Left lung (tissue), 14 donors: ENCODE results near the gene NCOA1. TPM values are rescaled to one million over a fixed set of nuclear protein-coding genes. Genes with fewer than 3 reads are reported as not detected.

Source experiments
- ATAC-seq: fragments of 200-7000 bp; cut with Tn5 transposase; one replicate; pipeline ENCODE4 v1.9.1; 2020; ENCODE audit warnings: moderate library complexity
- DNase-seq, 4 donors: peaks; one replicate each; pipeline ENCODE4 v3.0.0-alpha.2; 2013 to 2020
- H3K27ac ChIP-seq, 2 donors: fragments of 200-600 bp; sonication (generic) in 1 of 2; one replicate each; pipeline versions ENCODE4 v1.5.0 to v1.8.0; 2020 to 2021
- H3K27me3 ChIP-seq, 2 donors: fragments of 200-600 bp; sonication (generic) in 1 of 2; one replicate each; pipeline versions ENCODE4 v1.5.0 to v1.8.0; 2020 to 2021
- H3K36me3 ChIP-seq, 2 donors: fragments of 200-600 bp; sonication (generic) in 1 of 2; one replicate each; pipeline versions ENCODE4 v1.5.0 to v1.8.0; 2020 to 2021
- H3K4me1 ChIP-seq, 2 donors: fragments of 200-600 bp; one replicate each; pipeline ENCODE4 v1.8.0; 2021
- H3K4me3 ChIP-seq, 2 donors: fragments of 200-600 bp; sonication (generic) in 1 of 2; one replicate each; pipeline versions ENCODE4 v1.5.0 to v1.8.0; 2020 to 2021; ENCODE audit warnings: mild to moderate bottlenecking in 1 of 2
- H3K9me3 ChIP-seq, 2 donors: fragments of 200-600 bp; sonication (generic) in 1 of 2; one replicate each; pipeline versions ENCODE4 v1.5.0 to v1.8.0; 2020 to 2021
- CTCF ChIP-seq, 2 donors: fragments of 200-600 bp; sonication (generic) in 1 of 2; IDR thresholded peaks; one replicate each; pipeline versions ENCODE4 v1.5.0 to v1.8.0; 2021; ENCODE audit warnings: antibody characterized with exemption in 2 of 2
- intact Hi-C, 2 donors: fragments of 100-400 bp; cut with DNase I; formaldehyde crosslinking; loops; one replicate each; pipeline versions ENCODE4 v1.11.2 to v1.14.2; 2022
- long read RNA-seq, 12 donors: library from polyadenylated mRNA in 2 of 12; unstranded in 2 of 12; transcript quantifications; one replicate each; pipeline ENCODE4 v2.0.0 and lab custom pipeline, GENCODE V29; 2019 to 2026
- polyA plus RNA-seq, 6 donors: library from polyadenylated mRNA; unstranded; fragments of 120-200 nt; gene quantifications; one replicate each; pipeline ENCODE4 v1.2.1, GENCODE V29; 2013; ENCODE audit not compliant: insufficient read length in 6 of 6
- total RNA-seq, 2 donors: library from RNA; stranded (reverse); fragmentation: NEBNext Ultra II Directional; extraction: Animal tissue kit (Norgen Biotek cat#: 25700); gene quantifications; one replicate each; pipeline ENCODE4 v1.2.1, GENCODE V29; 2021
- donor health status: DM: no; HTN: yes; CAD: no.
- donor health status: DM: no; HTN: no; CAD: no.

Gene NCOA1
- total RNA-seq (10 to 100 TPM; 32.6 to 38.2 TPM), polyA plus RNA-seq (10 to 100 TPM; 59.3 to 65.3 (median 60.1) TPM)
- long read RNA-seq, donor 1, partial matches to known transcripts, result 14 of 15 reads
- long read RNA-seq, donor 1, other reads (novel, unspliced or antisense), result 0 of 15 reads
- long read RNA-seq, donor 2, partial matches to known transcripts, result 5 of 5 reads
- long read RNA-seq, donor 2, other reads (novel, unspliced or antisense), result 0 of 5 reads
- long read RNA-seq, donor 3, result 0 reads
- long read RNA-seq, donor 4, partial matches to known transcripts, result 1 of 2 reads
- long read RNA-seq, donor 4, other reads (novel, unspliced or antisense), result 1 of 2 reads
- long read RNA-seq, donor 5, result 0 reads
- long read RNA-seq, donor 6, partial matches to known transcripts, result 26 of 26 reads
- long read RNA-seq, donor 6, other reads (novel, unspliced or antisense), result 0 of 26 reads
- long read RNA-seq, donor 7, result 0 reads
- long read RNA-seq, donor 8, result 0 reads
- long read RNA-seq, donor 9, result 0 reads
- long read RNA-seq, donor 10, partial matches to known transcripts, result 0 of 1 reads
- long read RNA-seq, donor 10, other reads (novel, unspliced or antisense), result 1 of 1 reads
- long read RNA-seq, donor 11, partial matches to known transcripts, result 7 of 8 reads
- long read RNA-seq, donor 11, other reads (novel, unspliced or antisense), result 0 of 8 reads
- long read RNA-seq, donor 12, partial matches to known transcripts, result 0 of 1 reads
- long read RNA-seq, donor 12, other reads (novel, unspliced or antisense), result 0 of 1 reads

- DNase-seq, result peak; percentile 89 to 98 (median 92)
- TF ChIP-seq CTCF (IDR thresholded peaks at IDR 0.05), result peak in 1 of 2 donors; percentile 28
- intact Hi-C loops, result no loop called here
- H3K27ac ChIP-seq, result peak within 1 kb of the TSS; percentile 89 to 97
- H3K9me3 ChIP-seq, result no peaks in the 10 kb centered on the region
- no peaks in the 10 kb centered on the region for H3K27me3 ChIP-seq
- ATAC-seq, result peak; percentile 88
- H3K4me1 ChIP-seq, result peaks cover 0 to 42% of the 10 kb centered on the region in 2 donors
- no peaks in the 10 kb centered on the region for H3K36me3 ChIP-seq
- peak within 1 kb of the TSS; percentile 64 to 98 for H3K4me3 ChIP-seq
Observed at GRCh38 chr2:24490690-24491541, at the start of gene NCOA1. NCOA1 (plus strand) TSS chr2:24491254; CDS start chr2:24658678, 167,424 bp downstream.

- peaks cover 0 to 3% of the 10 kb centered on the region in 2 donors for H3K9me3 ChIP-seq
- no peak for ATAC-seq
- DNase-seq, result no peak
- peak overlapping the region in 1 of 2 donors; percentile 78 for H3K27ac ChIP-seq
- no peak overlapping the region for H3K4me3 ChIP-seq
- H3K27me3 ChIP-seq, result no peaks in the 10 kb centered on the region
- no peak for TF ChIP-seq CTCF (IDR thresholded peaks at IDR 0.05)
- intact Hi-C loops, result no loop called here
- H3K4me1 ChIP-seq, result peaks cover 0 to 13% of the 10 kb centered on the region in 2 donors
- no peaks in the 10 kb centered on the region for H3K36me3 ChIP-seq
Observed at GRCh38 chr2:24448797-24449196, 42.3 kb upstream of the NCOA1 start.

DNA sequence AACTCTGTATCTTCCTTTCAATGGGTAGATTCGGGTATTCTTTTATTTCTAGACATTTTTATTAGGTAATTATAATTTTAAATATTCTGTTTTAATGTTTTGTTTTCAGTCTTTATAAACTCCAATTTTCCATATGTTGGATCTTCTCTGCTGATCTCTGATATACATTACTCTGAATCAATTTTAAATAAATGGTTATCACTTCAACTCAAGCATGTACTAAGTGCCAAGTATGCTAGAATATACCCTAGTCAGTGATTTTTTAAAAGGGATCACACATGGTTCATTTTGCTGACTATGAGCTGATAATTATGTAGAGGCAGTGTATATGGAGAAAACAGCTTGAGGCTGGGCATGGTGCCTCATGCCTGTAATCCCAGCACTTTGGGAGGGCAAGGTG is 41.7 kb upstream of the NCOA1 start:
- H3K36me3 ChIP-seq, result no peaks in the 10 kb centered on the region
- TF ChIP-seq CTCF (IDR thresholded peaks at IDR 0.05), result no peak
- ATAC-seq, result no peak
- no peaks in the 10 kb centered on the region for H3K27me3 ChIP-seq
- intact Hi-C loops, result no loop called here
- peaks cover 0 to 3% of the 10 kb centered on the region in 2 donors for H3K9me3 ChIP-seq
- no peak for DNase-seq
- H3K4me1 ChIP-seq, result peaks cover 0 to 13% of the 10 kb centered on the region in 2 donors
- peak overlapping the region in 1 of 2 donors; percentile 78 for H3K27ac ChIP-seq
- H3K4me3 ChIP-seq, result no peak overlapping the region

- peaks cover 0 to 13% of the 10 kb centered on the region in 2 donors for H3K4me1 ChIP-seq
- H3K9me3 ChIP-seq, result peaks cover 0 to 3% of the 10 kb centered on the region in 2 donors
- H3K4me3 ChIP-seq, result no peak overlapping the region
- intact Hi-C loops, result no loop called here
- DNase-seq (no peak), ATAC-seq (no peak)
- no peaks in the 10 kb centered on the region for H3K36me3 ChIP-seq
- TF ChIP-seq CTCF (IDR thresholded peaks at IDR 0.05), result no peak
- no peaks in the 10 kb centered on the region for H3K27me3 ChIP-seq
- H3K27ac ChIP-seq, result no peak overlapping the region
Observed at GRCh38 chr2:24451805-24452501, 39.1 kb upstream of the NCOA1 start.
